ENCODE data around the gene CEP41. TPM values are rescaled to one million over a fixed set of nuclear protein-coding genes. Genes with fewer than 3 reads are reported as not detected.

Gene CEP41
- total RNA-seq, 1 donor from 2014 or later = 16.4 TPM

DNA sequence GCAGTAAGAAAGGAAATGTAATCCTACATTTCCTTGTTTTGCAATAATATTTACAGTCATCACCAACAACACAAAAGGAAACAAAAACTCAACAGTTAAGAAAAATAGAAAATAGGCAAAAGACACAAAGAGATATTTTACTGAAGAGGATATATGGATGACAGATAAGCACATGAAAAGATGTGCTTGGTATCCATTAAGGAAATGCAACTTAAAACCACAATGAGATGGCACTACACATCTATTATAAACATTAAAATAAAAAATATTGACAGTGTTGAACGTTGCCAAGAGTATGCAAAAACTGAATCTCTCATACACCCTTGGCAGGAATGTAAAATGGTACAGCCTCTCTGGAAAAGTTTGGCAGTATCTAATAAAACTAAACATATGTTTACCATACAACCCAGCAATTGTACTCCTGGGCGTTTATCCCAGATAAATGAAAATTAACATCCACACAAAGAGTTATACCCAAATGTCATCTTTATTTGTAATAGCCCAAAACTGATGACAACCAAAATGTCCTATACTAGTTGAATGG, 5.4 kb downstream of the CEP41 start:
- H3K9me3 Mint-ChIP-seq (ENCODE audit: unreplicated experiment) = no peaks in the 10 kb centered on the region
- DNase-seq (ENCODE audit: extremely low spot score, unreplicated experiment) = no peak
- H3K27ac Mint-ChIP-seq (ENCODE audit: unreplicated experiment) = no peak overlapping the region
- H3K36me3 Mint-ChIP-seq (ENCODE audit: unreplicated experiment) = peaks cover 1% of the 10 kb centered on the region
- H3K27me3 Mint-ChIP-seq (ENCODE audit: unreplicated experiment) = no peaks in the 10 kb centered on the region
- H3K4me1 Mint-ChIP-seq (ENCODE audit: unreplicated experiment) = peaks cover 10% of the 10 kb centered on the region
- no peak overlapping the region for H3K4me3 Mint-ChIP-seq (ENCODE audit: unreplicated experiment)
- no peak for TF ChIP-seq CTCF (IDR thresholded peaks at IDR 0.05)

DNA sequence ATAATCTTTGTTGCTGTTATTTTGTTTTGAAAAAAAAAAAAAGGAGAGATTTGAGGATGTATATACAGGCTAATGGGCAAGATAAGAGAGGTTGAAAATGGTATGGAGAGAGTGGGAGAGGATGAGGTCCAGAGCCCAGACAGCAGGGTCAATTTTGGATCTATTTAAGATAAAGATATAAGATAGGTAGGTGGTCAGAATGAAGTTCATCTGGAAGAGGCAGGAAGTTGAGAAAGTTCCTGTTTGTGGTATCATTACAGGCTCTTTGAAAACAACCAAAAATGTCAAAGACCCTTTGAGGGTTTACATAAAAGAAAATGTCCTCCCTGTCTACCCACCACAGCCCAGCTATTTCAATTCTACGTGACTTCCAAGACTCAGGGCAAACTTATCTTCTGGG, 7.5 kb downstream of the CEP41 start:
- H3K36me3 Mint-ChIP-seq (ENCODE audit: unreplicated experiment) = peaks cover 1% of the 10 kb centered on the region
- DNase-seq (ENCODE audit: extremely low spot score, unreplicated experiment) = no peak

DNA sequence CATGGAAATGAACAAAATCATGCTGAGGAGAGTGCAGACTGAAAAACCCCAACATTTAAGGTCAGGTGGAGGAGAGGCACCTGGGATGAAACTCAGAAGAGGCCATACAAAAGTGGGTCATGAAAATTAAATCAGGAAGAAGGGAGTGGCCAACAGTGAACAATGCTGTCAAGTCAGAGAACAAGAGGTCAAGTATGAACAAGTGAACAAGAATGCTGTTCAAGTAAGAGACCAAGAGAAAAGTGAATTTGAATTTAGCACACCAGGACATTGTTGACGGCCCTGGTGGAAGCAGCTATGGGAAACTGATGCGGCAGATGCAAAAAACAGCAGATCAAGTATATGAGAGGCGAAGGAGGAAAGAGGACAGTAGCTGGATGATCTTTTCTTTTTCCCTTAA, 7.9 kb downstream of the CEP41 start:
- Mint-ChIP-seq H3K9me3 (ENCODE audit: unreplicated experiment) (no peaks in the 10 kb centered on the region), H3K27me3 (ENCODE audit: unreplicated experiment) (no peaks in the 10 kb centered on the region), H3K4me3 (ENCODE audit: unreplicated experiment) (no peak overlapping the region), H3K36me3 (ENCODE audit: unreplicated experiment) (peaks cover 1% of the 10 kb centered on the region), H3K27ac (ENCODE audit: unreplicated experiment) (no peak overlapping the region), H3K4me1 (ENCODE audit: unreplicated experiment) (peaks cover 8% of the 10 kb centered on the region)
- DNase-seq (ENCODE audit: extremely low spot score, unreplicated experiment) = no peak
- no peak for TF ChIP-seq CTCF (IDR thresholded peaks at IDR 0.05)

More for the DNA sequence above, 7.5 kb downstream of the CEP41 start:
- Mint-ChIP-seq H3K9me3 (ENCODE audit: unreplicated experiment) (no peaks in the 10 kb centered on the region), H3K4me1 (ENCODE audit: unreplicated experiment) (peaks cover 8% of the 10 kb centered on the region), H3K27ac (ENCODE audit: unreplicated experiment) (no peak overlapping the region), H3K4me3 (ENCODE audit: unreplicated experiment) (no peak overlapping the region), H3K27me3 (ENCODE audit: unreplicated experiment) (no peaks in the 10 kb centered on the region)
- TF ChIP-seq CTCF (IDR thresholded peaks at IDR 0.05) = no peak

DNA sequence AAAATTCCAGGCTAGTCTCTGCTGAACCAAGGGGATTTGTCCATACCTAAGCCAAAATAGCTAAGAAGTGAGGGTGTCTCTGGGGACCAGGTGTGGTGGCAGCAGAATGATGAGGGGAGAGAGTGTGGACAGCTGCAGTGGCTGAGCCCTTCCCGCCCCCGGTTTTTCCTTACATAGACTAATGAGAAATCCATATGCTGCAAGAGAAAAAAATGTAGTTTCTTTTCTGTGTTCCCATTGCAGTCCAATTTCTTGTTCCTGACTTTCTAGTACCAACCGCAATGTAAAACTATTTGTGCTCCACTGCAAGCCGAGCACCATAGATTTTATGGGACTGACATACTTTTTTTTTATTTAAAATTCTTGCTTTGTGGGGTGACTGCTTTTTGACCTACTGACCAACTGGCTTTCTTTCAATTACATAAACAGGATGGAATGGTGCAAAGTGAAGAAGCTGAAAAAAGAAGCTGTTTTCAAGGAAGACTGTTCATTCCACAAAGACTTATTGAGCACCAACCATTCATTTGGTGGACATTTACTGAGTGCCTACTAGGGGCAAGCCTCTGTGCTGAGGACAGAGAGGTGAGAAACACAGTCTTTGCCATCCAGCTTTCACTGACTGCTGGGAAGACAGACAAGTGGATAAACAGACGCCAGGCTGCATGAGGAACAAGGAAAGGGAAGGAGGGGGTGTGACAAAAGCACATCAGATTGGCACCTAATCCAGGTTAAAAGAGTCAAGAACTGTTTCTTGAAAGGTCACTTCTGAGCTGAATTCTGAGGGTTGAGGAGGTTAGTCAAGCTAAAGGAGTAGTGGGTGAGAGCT, 9.8 kb downstream of the CEP41 start:
- H3K27me3 Mint-ChIP-seq (ENCODE audit: unreplicated experiment) = no peaks in the 10 kb centered on the region
- TF ChIP-seq CTCF (IDR thresholded peaks at IDR 0.05) = no peak
- no peaks in the 10 kb centered on the region for H3K9me3 Mint-ChIP-seq (ENCODE audit: unreplicated experiment)
- no peak for DNase-seq (ENCODE audit: extremely low spot score, unreplicated experiment)
- peaks cover under 1% of the 10 kb centered on the region for H3K36me3 Mint-ChIP-seq (ENCODE audit: unreplicated experiment)
- no peak overlapping the region for H3K4me3 Mint-ChIP-seq (ENCODE audit: unreplicated experiment)
- H3K4me1 Mint-ChIP-seq (ENCODE audit: unreplicated experiment) = peaks cover 12% of the 10 kb centered on the region
- no peak overlapping the region for H3K27ac Mint-ChIP-seq (ENCODE audit: unreplicated experiment)

- Mint-ChIP-seq H3K27me3 (ENCODE audit: unreplicated experiment) (no peaks in the 10 kb centered on the region), H3K36me3 (ENCODE audit: unreplicated experiment) (no peaks in the 10 kb centered on the region), H3K27ac (ENCODE audit: unreplicated experiment) (no peak overlapping the region), H3K4me1 (ENCODE audit: unreplicated experiment) (peaks cover 11% of the 10 kb centered on the region), H3K4me3 (ENCODE audit: unreplicated experiment) (no peak overlapping the region), H3K9me3 (ENCODE audit: unreplicated experiment) (no peaks in the 10 kb centered on the region)
- no peak for TF ChIP-seq CTCF (IDR thresholded peaks at IDR 0.05)
- DNase-seq (ENCODE audit: extremely low spot score, unreplicated experiment) = no peak
Measured at GRCh38 chr7:130430115-130430514, 10.7 kb downstream of the CEP41 start.
